HG02678 (cell line): Measurements from ENCODE around the gene FOXP1.

Experiments
- ATAC-seq: cut with Tn5 transposase; IDR thresholded peaks from one replicate; pipeline ENCODE4 v1.9.1; 2021; ENCODE audit warnings: mild to moderate bottlenecking, moderate library complexity; ENCODE audit not compliant: unreplicated experiment

FOXP1 gene

DNA sequence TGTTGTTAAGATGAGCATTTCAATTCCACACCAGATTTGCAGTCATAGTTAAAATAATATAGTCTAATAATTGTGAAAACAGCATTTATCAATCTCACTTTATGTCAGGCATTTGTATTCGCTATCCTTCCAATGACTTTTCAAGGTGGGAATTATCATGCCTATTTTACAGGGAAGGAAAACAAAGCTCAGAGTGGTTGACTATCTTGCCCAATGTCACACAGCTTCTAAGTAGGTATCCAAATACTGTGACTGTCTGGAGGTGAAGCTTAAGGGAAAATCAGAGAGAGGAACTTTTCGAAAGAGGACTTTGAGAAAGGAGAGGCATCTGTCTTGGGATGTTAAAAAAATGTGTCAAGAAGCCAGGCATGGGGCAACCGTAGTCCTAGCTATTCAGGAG is 443.1 kb downstream of the FOXP1 start:
- ATAC-seq: no peak

DNA sequence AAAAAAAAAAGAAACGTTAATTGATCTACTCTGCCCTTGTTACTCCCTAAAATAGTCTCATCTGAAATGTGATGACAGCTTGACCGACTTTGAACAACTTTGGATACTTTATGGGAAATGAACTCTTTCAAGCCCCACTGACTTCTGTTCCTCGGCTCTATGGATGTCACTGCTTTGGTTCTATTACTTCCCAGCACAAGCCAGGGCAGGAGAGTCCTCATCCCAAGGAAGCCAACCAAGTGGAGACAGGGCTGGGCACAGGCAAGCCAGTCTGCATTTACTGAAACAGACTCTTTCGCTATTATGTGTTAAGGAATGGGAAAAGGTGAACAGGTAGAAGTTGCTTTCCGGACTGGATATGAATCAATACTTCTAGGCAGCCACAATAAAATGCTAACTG is 444.0 kb downstream of the FOXP1 start:
- ATAC-seq: no peak

GRCh38 chr3:71138410-71138809 is 445.1 kb downstream of the FOXP1 start:
- ATAC-seq: no peak

DNA sequence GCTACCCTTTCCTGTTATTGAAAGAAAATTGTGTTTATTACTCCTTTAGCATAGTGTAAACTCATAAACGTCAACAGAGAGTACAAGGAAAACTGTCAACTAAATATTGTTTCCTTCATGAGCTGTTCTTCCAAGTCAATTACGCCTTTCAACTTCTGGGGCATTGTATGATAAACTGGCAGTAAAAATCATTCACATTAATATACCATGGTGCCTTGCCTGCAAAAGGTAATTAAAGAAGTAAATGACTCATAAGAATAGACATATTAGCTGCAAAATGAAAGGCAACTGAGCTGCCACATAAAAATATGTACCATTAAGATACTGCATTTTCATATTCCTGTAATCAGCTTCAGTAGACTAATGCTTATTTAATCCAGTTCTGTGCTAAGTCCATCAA is 447.3 kb downstream of the FOXP1 start:
- no peak for ATAC-seq

GRCh38 chr3:71135373-71136088 is 448.0 kb downstream of the FOXP1 start:
- no peak for ATAC-seq

DNA sequence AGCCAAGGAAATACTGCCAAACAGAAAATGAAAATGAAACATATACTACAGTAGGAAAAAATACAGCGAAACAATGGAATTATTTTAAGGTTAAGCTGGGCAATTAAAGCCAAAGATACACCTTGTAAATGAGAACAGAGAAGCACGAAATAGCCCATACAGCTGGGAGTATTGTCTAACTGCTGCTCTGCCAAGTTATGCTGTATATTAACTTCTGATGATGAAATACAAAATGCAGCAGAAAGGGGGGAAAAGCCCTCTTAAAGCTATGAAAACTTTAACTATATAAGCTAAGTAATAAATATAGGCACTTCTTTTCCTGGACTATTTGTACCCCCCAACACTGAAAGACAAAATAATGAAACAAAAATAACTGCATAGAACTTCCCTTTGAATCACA is 449.0 kb downstream of the FOXP1 start:
- ATAC-seq: no peak

GRCh38 chr3:71133865-71134264 is 449.7 kb downstream of the FOXP1 start:
- ATAC-seq: no peak

GRCh38 chr3:71132995-71133730 is 450.4 kb downstream of the FOXP1 start:
- no peak for ATAC-seq

DNA sequence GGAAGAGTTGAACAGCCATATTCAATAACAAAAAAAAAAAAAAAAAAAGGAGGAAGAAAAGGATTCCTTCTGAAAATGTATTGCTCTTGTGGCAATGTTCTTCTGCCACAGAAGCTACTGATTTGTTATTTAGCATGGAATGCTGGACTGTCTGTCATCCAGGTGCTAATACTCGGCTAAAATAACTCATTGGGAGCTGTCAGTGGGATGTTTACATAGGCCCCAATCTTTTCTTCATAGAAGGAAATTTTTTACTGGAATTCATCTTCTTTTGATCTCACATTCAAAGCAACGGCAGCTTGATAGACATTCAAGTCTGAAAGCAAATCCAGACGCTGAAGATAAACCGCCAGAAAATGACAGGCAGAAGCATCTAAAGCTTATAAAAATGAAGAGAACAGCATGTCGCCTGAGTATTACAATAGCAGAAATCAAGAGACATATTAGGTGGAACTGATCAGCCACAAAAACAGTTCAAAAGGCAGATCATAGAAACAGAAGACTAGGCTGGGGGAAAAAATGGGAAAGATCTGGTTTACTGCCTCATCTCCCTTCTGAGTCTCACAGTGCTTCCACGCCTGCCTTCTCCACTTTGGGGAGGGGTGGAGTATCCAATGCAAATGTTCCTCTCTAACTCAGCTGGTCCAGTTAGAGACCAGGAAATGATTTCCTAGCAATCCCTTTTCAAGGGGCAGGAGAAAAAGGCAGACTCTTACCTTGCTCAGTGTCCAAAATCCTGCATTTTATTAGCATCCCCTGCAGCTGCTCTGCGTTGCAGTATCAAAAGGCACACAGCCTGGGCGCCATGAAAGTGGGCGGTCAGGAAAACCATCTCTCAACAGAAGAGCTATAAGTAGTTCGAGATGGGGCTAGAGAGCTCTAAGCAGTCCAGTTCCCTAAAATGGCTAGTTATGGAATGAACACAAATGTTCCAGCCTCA is 451.9 kb downstream of the FOXP1 start:
- ATAC-seq: no peak

- ATAC-seq: peak; percentile 73
These were observed 452.8 kb downstream of the FOXP1 start for GRCh38 chr3:71130471-71131374.

GRCh38 chr3:71129611-71130431 is 453.7 kb downstream of the FOXP1 start:
- no peak for ATAC-seq

- ATAC-seq: no peak
These were observed 454.6 kb downstream of the FOXP1 start for GRCh38 chr3:71128961-71129360.

DNA sequence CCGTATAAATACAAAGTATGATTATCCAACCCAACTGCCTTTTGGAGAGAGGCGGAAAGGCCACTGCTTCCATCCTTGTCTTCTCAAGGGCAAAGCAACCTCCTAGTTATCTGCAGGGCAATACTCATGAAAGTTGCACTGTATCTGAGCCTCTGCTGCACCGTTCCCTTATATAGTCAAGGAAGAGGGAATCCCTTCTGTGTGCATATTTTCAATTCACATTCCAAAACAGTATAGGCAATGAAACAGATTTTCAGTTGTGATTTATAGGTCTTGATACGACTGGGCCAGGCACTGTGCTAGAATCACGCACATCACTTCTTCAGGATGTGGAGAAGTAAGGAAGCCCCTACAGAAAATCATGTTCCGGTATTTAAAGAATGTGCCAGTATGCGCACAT is 455.7 kb downstream of the FOXP1 start:
- no peak for ATAC-seq

GRCh38 chr3:71127052-71127831 is 456.3 kb downstream of the FOXP1 start:
- no peak for ATAC-seq

GRCh38 chr3:71125738-71126137 is 457.8 kb downstream of the FOXP1 start:
- ATAC-seq: no peak

DNA sequence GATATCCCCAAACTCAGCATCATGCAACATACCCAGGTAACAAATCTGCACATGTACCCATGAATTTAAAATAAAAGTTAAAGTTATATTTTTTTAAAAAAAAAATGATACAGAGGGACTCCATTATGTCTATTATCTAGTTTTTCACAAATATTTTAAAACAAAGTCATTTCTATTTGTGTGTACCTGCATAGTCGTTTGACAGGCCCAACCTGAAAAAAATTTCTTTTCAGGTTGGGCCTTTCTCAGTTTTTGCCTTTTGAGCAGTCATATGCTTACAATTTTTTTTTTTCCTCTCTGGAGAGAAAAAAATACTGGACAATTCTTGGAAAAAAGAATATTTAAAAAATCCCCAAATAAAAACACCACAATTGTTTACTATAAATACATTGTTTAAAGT is 459.5 kb downstream of the FOXP1 start:
- no peak for ATAC-seq

- no peak for ATAC-seq
These were observed 460.9 kb downstream of the FOXP1 start for GRCh38 chr3:71122641-71123040.

DNA sequence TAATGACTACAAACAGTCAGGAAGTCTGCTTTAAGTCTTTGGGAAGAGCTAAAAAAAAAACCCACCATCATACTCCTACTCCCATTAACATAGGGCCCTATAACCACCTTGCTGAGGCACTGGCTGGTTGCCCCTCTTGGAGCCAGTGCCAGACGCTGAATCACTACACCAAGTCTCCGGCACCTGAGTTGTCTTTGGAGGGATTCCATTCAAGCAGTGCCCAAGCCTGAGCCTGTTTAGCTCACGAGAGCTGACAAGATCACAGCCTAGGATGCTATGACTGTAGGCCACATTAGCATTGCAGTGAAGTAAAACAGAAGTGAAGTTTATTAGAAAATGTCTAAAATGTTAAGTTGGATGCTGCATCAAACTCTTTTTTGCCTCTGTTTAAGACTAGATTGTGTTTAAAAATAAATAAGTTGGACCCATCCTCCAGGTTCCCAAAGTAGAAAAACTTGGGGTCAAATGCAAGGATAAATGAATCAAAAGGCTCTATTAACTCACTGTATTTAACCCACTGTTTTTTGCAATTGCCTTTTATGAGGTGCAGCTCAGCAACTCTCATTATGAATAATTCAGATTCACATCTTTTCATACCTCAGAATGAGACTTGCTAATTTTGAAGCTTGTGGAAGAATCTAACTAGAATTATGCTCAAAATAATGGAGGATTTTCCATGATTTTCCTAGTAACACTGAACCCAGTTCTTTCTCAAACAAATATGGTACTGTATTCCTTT is 461.9 kb downstream of the FOXP1 start:
- no peak for ATAC-seq
